Adrenal gland (tissue), 5 donors: ENCODE measurements around the gene EXT2.

Experiments used
- CTCF ChIP-seq, 6 experiments: fragments of 450-650 bp in 4 of 6; fragments of 200-600 bp in 2 of 6; sonication (generic) in 1 of 6; IDR thresholded peaks; 1 replicate in 5 of 6; 2 replicates in 1 of 6; pipeline versions ENCODE4 v1.5.1 to v1.8.0; 2016 to 2021; ENCODE audit warnings: antibody characterized with exemption in 6 of 6, mild to moderate bottlenecking in 2 of 6, moderate library complexity in 1 of 6
- POLR2A ChIP-seq, 2 donors: fragments of 450-650 bp; IDR thresholded peaks; one replicate each; pipeline ENCODE4 v1.6.1; 2017; ENCODE audit warnings: antibody characterized with exemption in 2 of 2, mild to moderate bottlenecking in 2 of 2, moderate library complexity in 1 of 2
- donor health status: DM: no; HTN: no; CAD: no.

- TF ChIP-seq CTCF (IDR thresholded peaks at IDR 0.05) (peak; percentile 34 to 66 (median 58)), POLR2A (IDR thresholded peaks at IDR 0.05) (no peak)
These were observed 14.8 kb downstream of the EXT2 start for GRCh38 chr11:44110231-44110679.
